Cardiac muscle cell (in vitro differentiated cells and primary cell): ENCODE results near the gene MAP3K2. TPM values are rescaled to one million over a fixed set of nuclear protein-coding genes. Genes with fewer than 3 reads are reported as not detected.

Experiments
- DNase-seq, 2 donors: peaks; one replicate each; pipeline versions ENCODE4 v3.0.0 to v3.0.0-alpha.2; 2010 to 2017; ENCODE audit warnings: low read depth in 1 of 2, low spot score in 1 of 2
- H3K27ac ChIP-seq: fragments of 200-600 bp; sonication (generic); 2 replicates; pipeline ENCODE4 v1.5.1; 2016
- H3K27me3 ChIP-seq: fragments of 200-600 bp; sonication (generic); 2 replicates; pipeline ENCODE4 v1.6.0; 2016; ENCODE audit warnings: control low read depth
- H3K36me3 ChIP-seq: fragments of 200-600 bp; sonication (generic); 2 replicates; pipeline ENCODE4 v1.5.1; 2016; ENCODE audit warnings: control low read depth
- H3K4me1 ChIP-seq: fragments of 200-600 bp; sonication (generic); 2 replicates; pipeline ENCODE4 v1.8.1; 2017; ENCODE audit warnings: low read depth, mild to moderate bottlenecking, mixed run types
- H3K4me3 ChIP-seq: fragments of 200-600 bp; sonication (generic); 2 replicates; pipeline ENCODE4 v1.5.1; 2016; ENCODE audit warnings: mild to moderate bottlenecking
- H3K9me3 ChIP-seq: fragments of 200-600 bp; sonication (generic); 2 replicates; pipeline ENCODE4 v1.5.1; 2017; ENCODE audit warnings: low read depth, mild to moderate bottlenecking, control low read depth
- polyA plus RNA-seq: library from polyadenylated mRNA; unstranded; fragments of >200 nt; fragmentation: Nextera tagmentation; extraction: Ambion mirVana; gene quantifications from 2 replicates; pipeline ENCODE4 v1.2.1, GENCODE V29; 2016
- total RNA-seq: library from RNA; depleted of rRNA; stranded (reverse); fragments of >200 nt; gene quantifications from 2 replicates; pipeline ENCODE4 v1.2.3, GENCODE V29; 2016
- TF ChIP-seq, protein P1 (sequence below): IDR thresholded peaks from 2 replicates; pipeline ENCODE4 v1.5.1; 2012; ENCODE audit warnings: low read depth, mild to moderate bottlenecking, low read length

MAP3K2 gene
- total and polyA plus RNA-seq, 2 experiments from 2014 or later = 36.6 to 40.2 TPM

DNA sequence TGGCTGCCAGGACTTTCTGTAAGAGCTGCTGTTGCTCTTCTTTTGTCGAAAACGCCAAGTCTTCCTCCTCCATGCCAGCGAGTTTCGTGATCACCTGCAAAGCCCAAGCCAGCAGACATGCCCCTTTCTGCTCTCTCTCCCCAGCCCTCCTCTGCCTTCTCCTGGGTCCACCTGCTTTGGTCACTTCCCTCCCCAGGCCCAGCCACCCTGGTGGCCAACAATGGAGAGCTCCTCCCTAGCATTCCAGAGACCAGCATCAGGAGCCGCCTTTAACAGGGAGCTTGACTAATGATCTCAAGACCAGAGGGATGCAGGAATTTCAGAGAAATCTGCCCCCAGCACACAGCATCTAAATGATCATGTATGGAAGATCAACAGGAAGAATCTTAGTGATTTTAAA lies 128.4 kb downstream of the MAP3K2 start:
- Histone ChIP-seq H3K4me1 (no peaks in the 10 kb centered on the region), H3K9me3 (no peaks in the 10 kb centered on the region), H3K36me3 (peaks cover 38% of the 10 kb centered on the region), H3K4me3 (no peak overlapping the region), H3K27me3 (no peaks in the 10 kb centered on the region), H3K27ac (no peak overlapping the region)
- TF ChIP-seq, protein P1, sequence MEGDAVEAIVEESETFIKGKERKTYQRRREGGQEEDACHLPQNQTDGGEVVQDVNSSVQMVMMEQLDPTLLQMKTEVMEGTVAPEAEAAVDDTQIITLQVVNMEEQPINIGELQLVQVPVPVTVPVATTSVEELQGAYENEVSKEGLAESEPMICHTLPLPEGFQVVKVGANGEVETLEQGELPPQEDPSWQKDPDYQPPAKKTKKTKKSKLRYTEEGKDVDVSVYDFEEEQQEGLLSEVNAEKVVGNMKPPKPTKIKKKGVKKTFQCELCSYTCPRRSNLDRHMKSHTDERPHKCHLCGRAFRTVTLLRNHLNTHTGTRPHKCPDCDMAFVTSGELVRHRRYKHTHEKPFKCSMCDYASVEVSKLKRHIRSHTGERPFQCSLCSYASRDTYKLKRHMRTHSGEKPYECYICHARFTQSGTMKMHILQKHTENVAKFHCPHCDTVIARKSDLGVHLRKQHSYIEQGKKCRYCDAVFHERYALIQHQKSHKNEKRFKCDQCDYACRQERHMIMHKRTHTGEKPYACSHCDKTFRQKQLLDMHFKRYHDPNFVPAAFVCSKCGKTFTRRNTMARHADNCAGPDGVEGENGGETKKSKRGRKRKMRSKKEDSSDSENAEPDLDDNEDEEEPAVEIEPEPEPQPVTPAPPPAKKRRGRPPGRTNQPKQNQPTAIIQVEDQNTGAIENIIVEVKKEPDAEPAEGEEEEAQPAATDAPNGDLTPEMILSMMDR = no peak
- DNase-seq = no peak

DNA sequence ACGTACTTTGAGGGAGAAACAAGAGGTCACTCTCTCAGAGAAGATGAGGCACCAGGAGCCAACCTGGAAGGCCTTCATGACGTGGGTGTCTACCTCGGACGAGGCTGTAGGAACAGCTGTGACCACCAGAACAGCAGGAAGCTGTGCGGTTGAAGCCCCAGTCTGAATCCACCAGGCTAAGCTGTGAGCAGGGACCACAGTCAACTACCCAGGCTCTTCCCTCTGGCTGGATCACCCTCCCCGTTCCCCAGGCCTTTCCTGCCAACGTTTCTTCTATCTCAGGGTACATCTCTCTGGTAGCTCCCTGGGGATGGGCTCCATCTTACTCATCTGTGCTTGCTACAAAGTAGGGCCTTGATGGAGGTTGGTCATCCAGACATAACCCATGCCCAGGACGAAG lies 130.9 kb downstream of the MAP3K2 start:
- no peak overlapping the region for H3K27ac ChIP-seq
- TF ChIP-seq, protein P1 = no peak

DNA sequence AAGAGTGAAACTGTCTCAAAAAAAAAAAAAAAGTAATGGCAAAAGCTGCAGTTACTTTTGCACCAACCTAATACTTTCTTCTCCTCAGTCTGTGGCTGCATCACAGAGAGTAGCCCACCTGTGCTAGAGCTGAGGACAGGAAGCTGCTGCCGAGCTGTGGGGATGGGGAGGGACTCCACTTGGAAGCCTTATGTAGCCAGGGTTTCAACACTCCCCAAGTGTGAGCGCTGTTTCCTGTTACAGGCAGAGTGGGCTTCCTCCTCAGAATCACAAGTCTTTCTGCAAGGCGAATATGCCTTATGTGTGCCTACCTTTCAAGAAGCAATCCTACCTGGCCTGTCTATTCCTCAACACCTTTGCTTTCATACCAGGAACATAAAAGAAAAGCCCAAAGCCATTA lies 131.4 kb downstream of the MAP3K2 start:
- no peaks in the 10 kb centered on the region for H3K27me3 ChIP-seq
- peaks cover 35% of the 10 kb centered on the region for H3K36me3 ChIP-seq
- no peak for DNase-seq
- H3K9me3 ChIP-seq = no peaks in the 10 kb centered on the region
- H3K27ac ChIP-seq = no peak overlapping the region
- H3K4me1 ChIP-seq = no peaks in the 10 kb centered on the region
- TF ChIP-seq, protein P1 = no peak
- no peak overlapping the region for H3K4me3 ChIP-seq

More for the DNA sequence above, 130.9 kb downstream of the MAP3K2 start:
- no peaks in the 10 kb centered on the region for H3K4me1 ChIP-seq
- no peak overlapping the region for H3K4me3 ChIP-seq
- no peak for DNase-seq
- peaks cover 38% of the 10 kb centered on the region for H3K36me3 ChIP-seq
- H3K9me3 ChIP-seq = no peaks in the 10 kb centered on the region
- no peaks in the 10 kb centered on the region for H3K27me3 ChIP-seq

DNA sequence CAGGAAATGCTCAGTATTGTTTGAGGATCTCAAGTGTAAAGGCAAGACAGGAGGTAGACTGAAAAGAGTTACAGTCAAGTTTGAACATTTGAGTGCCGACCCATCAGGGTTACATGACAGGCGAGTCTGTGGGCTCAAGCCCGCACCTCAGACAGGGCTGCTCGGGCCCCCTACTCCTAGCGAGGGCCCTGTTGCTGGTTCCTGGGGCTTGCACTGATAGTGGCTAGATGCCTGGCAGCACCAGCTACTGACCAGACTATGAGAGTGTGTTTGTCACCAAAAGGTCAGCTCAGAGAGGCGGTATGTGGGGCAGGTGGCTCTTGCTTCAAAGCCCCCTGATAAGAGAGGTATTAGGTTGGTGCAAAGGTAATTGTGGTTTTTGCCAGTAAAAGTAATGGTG lies 132.1 kb downstream of the MAP3K2 start:
- Histone ChIP-seq H3K4me1 (no peaks in the 10 kb centered on the region), H3K27ac (no peak overlapping the region)

DNA sequence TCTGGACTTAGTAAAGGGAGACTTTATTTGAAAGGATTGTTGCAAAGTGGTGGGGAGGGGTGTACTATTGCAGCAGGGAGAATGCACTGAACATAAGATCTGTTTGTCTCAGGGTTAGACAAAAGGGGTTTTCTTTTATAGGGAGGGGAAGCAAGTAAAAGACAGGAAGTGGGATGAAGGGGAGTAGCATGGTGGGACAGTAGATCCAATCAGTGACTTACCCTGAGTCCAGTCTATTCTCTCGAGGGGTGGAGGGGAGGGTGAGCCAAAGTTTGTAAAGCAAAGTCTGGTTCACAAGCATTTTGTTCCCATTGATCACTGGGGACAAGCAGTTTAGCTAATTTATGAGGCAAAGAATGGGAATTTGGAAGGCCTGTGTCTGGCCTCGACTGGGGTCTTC lies 132.6 kb downstream of the MAP3K2 start:
- TF ChIP-seq, protein P1 = no peak
- H3K4me1 ChIP-seq = no peaks in the 10 kb centered on the region
- DNase-seq = peak in 1 of 2 donors; percentile 8
- H3K27ac ChIP-seq = no peak overlapping the region
- no peaks in the 10 kb centered on the region for H3K27me3 ChIP-seq
- H3K9me3 ChIP-seq = no peaks in the 10 kb centered on the region
- H3K4me3 ChIP-seq = no peak overlapping the region
- H3K36me3 ChIP-seq = peaks cover 27% of the 10 kb centered on the region

More for the DNA sequence above, 132.1 kb downstream of the MAP3K2 start:
- no peaks in the 10 kb centered on the region for H3K9me3 ChIP-seq
- peaks cover 32% of the 10 kb centered on the region for H3K36me3 ChIP-seq
- DNase-seq = no peak
- TF ChIP-seq, protein P1 = no peak
- no peak overlapping the region for H3K4me3 ChIP-seq
- no peaks in the 10 kb centered on the region for H3K27me3 ChIP-seq
